ENCODE measurements around the gene IFNW1. TPM values are rescaled to one million over a fixed set of nuclear protein-coding genes. Genes with fewer than 3 reads are reported as not detected.

Gene IFNW1
- total and polyA plus RNA-seq, 5 experiments from 2014 or later: not detected

DNA sequence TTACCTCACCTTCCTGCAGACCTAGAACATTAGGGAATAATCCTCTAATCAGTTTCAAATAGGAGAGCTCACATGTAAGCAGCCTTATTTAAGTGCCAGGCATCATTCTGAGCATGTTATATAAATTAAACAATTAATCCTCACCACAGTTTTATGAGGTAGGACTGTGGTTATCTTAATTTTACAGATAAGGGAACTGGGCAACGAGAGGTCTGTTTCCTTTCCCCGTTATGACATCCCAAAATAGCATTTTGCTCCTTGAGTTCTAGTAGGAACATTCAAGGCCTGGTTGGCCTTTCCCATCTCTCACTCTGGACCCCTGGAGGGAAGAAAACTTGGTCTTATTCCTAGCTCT lies 44.8 kb downstream of the IFNW1 start:
- Mint-ChIP-seq H3K27ac (peak overlapping the region in 9 of 10 donors; percentile 76 to 93 (median 85)), H3K27me3 (no peaks in the 10 kb centered on the region), H3K4me1 (peaks cover 18 to 42% (median 30%) of the 10 kb centered on the region in 4 donors), H3K4me3 (peak overlapping the region; percentile 55 to 78 (median 72)), H3K9me3 (no peaks in the 10 kb centered on the region), H3K36me3 (no peaks in the 10 kb centered on the region)
- POLR2A ChIA-PET: interaction anchor here (0.6 kb wide), 1 partner anchor 474 kb away, joined by 3 read pairs; the partner anchor contains the start of gene MLLT3
- ATAC-seq (no peak), DNase-seq (no peak)

DNA sequence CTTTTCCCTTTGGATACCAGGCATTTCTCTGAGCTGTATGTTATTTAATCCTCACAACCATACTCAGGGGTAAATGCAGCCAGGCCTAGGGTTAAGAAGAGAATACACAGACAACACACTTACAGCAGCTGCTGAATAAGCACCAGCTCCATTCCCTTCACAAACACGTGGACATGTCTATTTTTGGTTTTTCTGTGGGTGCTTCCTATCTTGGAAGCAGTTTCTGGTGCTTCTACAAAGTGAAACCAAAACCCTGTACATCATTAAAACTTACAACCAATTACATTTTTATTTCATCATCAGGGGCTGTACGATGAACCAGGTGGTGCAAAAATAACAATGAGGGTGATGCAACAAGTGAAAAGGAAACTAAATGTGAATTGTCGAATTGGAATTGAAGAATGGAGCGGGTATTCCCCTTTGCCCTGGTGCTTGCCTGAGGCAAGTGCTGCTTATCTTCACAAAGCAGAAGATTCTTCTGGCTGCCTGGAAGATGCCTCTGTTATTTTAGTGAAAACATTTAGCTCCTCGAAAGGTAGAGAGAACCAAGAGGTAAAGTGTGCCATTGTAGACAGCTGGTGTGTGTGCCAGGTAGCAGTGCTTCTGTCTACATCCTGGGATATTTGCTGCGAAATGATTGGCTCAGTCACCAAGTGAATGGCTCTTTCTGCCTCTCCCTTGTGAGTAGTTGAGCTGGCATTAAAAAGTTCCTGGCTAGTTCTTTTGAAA lies 45.3 kb downstream of the IFNW1 start:
- DNase-seq (peak in 9 of 10 donors; percentile 3 to 71 (median 38)), ATAC-seq (peak; percentile 95 to 96)
- Mint-ChIP-seq H3K4me3 (peak overlapping the region; percentile 55 to 78 (median 72)), H3K9me3 (no peaks in the 10 kb centered on the region), H3K27ac (peak overlapping the region; percentile 78 to 93 (median 86)), H3K27me3 (no peaks in the 10 kb centered on the region), H3K36me3 (no peaks in the 10 kb centered on the region), H3K4me1 (peaks cover 21 to 47% (median 35%) of the 10 kb centered on the region in 4 donors)
- POLR2A ChIA-PET: interaction anchor here (0.6 kb wide), 1 partner anchor 474 kb away, joined by 3 read pairs; the partner anchor contains the start of gene MLLT3

DNA sequence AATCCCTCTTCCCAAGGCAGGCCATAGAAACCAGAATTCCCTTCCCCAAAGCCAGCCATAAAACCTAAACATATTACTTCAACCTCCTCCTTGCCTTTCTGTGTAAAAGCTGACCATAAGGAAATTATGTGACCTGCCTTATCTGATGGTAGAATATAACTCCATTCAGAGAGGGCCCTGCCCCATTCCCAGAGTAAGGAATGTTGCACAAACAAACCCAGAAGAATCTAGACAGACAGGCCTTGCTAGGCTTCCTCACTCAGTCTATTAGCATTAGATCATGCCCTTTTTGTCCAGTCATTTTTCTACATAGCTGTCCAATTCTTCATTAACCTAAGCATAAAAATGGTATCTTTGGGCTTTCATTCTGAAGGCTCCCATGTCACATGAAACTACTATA lies 46.1 kb downstream of the IFNW1 start:
- no peak overlapping the region for H3K4me3 Mint-ChIP-seq
- H3K27me3 Mint-ChIP-seq: no peaks in the 10 kb centered on the region
- H3K36me3 Mint-ChIP-seq: no peaks in the 10 kb centered on the region
- peaks cover 23 to 42% (median 36%) of the 10 kb centered on the region in 4 donors for H3K4me1 Mint-ChIP-seq
- H3K9me3 Mint-ChIP-seq: no peaks in the 10 kb centered on the region
- peak overlapping the region; percentile 33 to 93 (median 86) for H3K27ac Mint-ChIP-seq
- DNase-seq (no peak), ATAC-seq (no peak)
- POLR2A ChIA-PET: no interaction called here

Other genes with a start within 250 kb of the IFNW1 start
- 10 to 100 TPM; 11.5 to 12.6 TPM for gene HACD4, start 110.2 kb downstream of the IFNW1 start, total RNA-seq
- 1 to 10 TPM; 7.5 to 8.1 (median 7.8) TPM for gene HACD4, start 110.2 kb downstream of the IFNW1 start, polyA plus RNA-seq
- not detected for gene IFNB1, start 63.9 kb downstream of the IFNW1 start, total RNA-seq
- not detected for gene IFNB1, start 63.9 kb downstream of the IFNW1 start, polyA plus RNA-seq
- not detected for gene IFNA21, start 24.8 kb upstream of the IFNW1 start, total RNA-seq
- gene IFNA21, start 24.8 kb upstream of the IFNW1 start, polyA plus RNA-seq: not detected
- not detected for gene IFNA4, start 45.8 kb upstream of the IFNW1 start, total RNA-seq
- gene IFNA4, start 45.8 kb upstream of the IFNW1 start, polyA plus RNA-seq: not detected
- gene IFNA7, start 60.4 kb upstream of the IFNW1 start, total RNA-seq: not detected
- not detected for gene IFNA7, start 60.4 kb upstream of the IFNW1 start, polyA plus RNA-seq
- not detected for gene IFNA10, start 65.3 kb upstream of the IFNW1 start, total RNA-seq
- not detected for gene IFNA10, start 65.3 kb upstream of the IFNW1 start, polyA plus RNA-seq
- gene IFNA16, start 75.5 kb upstream of the IFNW1 start, total RNA-seq: not detected
- not detected for gene IFNA16, start 75.5 kb upstream of the IFNW1 start, polyA plus RNA-seq
- not detected for gene IFNA17, start 86.4 kb upstream of the IFNW1 start, total RNA-seq
- not detected for gene IFNA17, start 86.4 kb upstream of the IFNW1 start, polyA plus RNA-seq
- gene IFNA14, start 98.2 kb upstream of the IFNW1 start, total RNA-seq: not detected
- not detected for gene IFNA14, start 98.2 kb upstream of the IFNW1 start, polyA plus RNA-seq
- gene IFNA5, start 163.5 kb upstream of the IFNW1 start, total RNA-seq: under 1 TPM in 1 of 2 experiments, not detected in 1; 0.52 TPM
- gene IFNA5, start 163.5 kb upstream of the IFNW1 start, polyA plus RNA-seq: not detected
- 10 to 100 TPM; 33.8 to 36.4 TPM for gene KLHL9, start 193.6 kb upstream of the IFNW1 start, total RNA-seq
- gene KLHL9, start 193.6 kb upstream of the IFNW1 start, polyA plus RNA-seq: 10 to 100 TPM; 14.8 to 19.6 (median 18.6) TPM
- gene IFNA6, start 209.1 kb upstream of the IFNW1 start, total RNA-seq: not detected
- not detected for gene IFNA6, start 209.1 kb upstream of the IFNW1 start, polyA plus RNA-seq
- not detected for gene IFNA13, start 226.2 kb upstream of the IFNW1 start, total RNA-seq
- gene IFNA13, start 226.2 kb upstream of the IFNW1 start, polyA plus RNA-seq: not detected
- not detected for gene IFNA2, start 243.6 kb upstream of the IFNW1 start, total RNA-seq
- gene IFNA2, start 243.6 kb upstream of the IFNW1 start, polyA plus RNA-seq: not detected